ENCODE data around the gene SLC23A2. TPM values are rescaled to one million over a fixed set of nuclear protein-coding genes. Genes with fewer than 3 reads are reported as not detected.

The SLC23A2 gene
- total RNA-seq, 1 experiment from 2014 or later = 16.3 TPM

DNA sequence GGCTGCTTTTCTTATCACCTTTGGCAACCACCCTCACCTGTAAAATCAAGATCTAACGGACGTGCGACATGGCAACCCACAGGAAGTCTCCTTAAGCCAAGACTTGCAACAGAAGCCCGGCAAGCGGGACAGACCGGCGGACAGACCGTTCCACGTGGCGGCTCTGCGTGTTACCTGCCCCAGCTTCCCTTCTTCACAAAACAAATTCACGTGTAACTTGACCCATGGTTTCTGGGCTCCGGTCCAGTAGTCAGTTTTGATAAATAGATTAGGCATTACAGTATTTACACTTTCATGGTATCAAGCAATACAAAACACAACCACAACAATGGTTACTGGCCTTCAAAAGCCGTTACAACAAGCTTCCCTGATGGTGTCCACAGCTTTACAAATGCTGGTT lies 145.8 kb downstream of the SLC23A2 start:
- Histone ChIP-seq H2AFZ (ENCODE audit: low read depth, low read length, poor library complexity, severe bottlenecking) (no peak overlapping the region), H4K20me1 (ENCODE audit: insufficient read depth) (no peaks in the 10 kb centered on the region; the same call in 1 of the 2 replicates), H3K27ac (ENCODE audit: low read depth, low read length) (no peak overlapping the region), H3K36me3 (ENCODE audit: control insufficient read depth in 1 of 2, insufficient read depth in 2 of 2, low read length in 2 of 2) (peaks cover 13 to 21% of the 10 kb centered on the region in 2 experiments), H3K4me1 (ENCODE audit: control insufficient read depth in 1 of 2, insufficient read depth in 2 of 2, low read length in 2 of 2) (no peaks in the 10 kb centered on the region), H3K4me2 (ENCODE audit: low read length) (no peak overlapping the region), H3K4me3 (replicated peaks in 1 of 2; ENCODE audit: low read depth in 1 of 2, low read length in 2 of 2) (no peak overlapping the region), H3K79me2 (ENCODE audit: insufficient read depth, low read length) (no peaks in the 10 kb centered on the region), H3K9ac (ENCODE audit: low read length) (no peak overlapping the region), H3K27me3 (ENCODE audit: insufficient read depth, low read length) (no peaks in the 10 kb centered on the region), H3K9me2 (ENCODE audit: insufficient read depth) (no peaks in the 10 kb centered on the region), H3K9me3 (ENCODE audit: control insufficient read depth in 1 of 2, insufficient read depth in 1 of 2, low read depth in 1 of 2, low read length in 2 of 2) (no peaks in the 10 kb centered on the region)
- ATAC-seq = no peak
- POLR2A ChIA-PET = no interaction called here
- no TSS peak for BruUV-seq (replicated peaks)
- intact Hi-C loops (cut with micrococcal nuclease) = no loop called here
- no peak for DNase-seq (ENCODE audit: low read depth, low spot score)
- RAD21 ChIA-PET (ENCODE audit: low non-redundant PET in 1 of 2, low total read pairs in 2 of 2, uncharacterized antibody in 2 of 2, unreplicated experiment in 2 of 2) = no interaction called here
- no peak for TF ChIP-seq POLR2AphosphoS5 (IDR thresholded peaks at IDR 0.05; ENCODE audit: low read depth, low read length)
- no peak for TF ChIP-seq FOSL1 (IDR thresholded peaks at IDR 0.05; ENCODE audit: low read depth)
- TF ChIP-seq TCF7L2 (IDR thresholded peaks at IDR 0.05; ENCODE audit: borderline replicate concordance, extremely low read depth, insufficient read depth, insufficient read length) = no peak
- TF ChIP-seq, protein P1, sequence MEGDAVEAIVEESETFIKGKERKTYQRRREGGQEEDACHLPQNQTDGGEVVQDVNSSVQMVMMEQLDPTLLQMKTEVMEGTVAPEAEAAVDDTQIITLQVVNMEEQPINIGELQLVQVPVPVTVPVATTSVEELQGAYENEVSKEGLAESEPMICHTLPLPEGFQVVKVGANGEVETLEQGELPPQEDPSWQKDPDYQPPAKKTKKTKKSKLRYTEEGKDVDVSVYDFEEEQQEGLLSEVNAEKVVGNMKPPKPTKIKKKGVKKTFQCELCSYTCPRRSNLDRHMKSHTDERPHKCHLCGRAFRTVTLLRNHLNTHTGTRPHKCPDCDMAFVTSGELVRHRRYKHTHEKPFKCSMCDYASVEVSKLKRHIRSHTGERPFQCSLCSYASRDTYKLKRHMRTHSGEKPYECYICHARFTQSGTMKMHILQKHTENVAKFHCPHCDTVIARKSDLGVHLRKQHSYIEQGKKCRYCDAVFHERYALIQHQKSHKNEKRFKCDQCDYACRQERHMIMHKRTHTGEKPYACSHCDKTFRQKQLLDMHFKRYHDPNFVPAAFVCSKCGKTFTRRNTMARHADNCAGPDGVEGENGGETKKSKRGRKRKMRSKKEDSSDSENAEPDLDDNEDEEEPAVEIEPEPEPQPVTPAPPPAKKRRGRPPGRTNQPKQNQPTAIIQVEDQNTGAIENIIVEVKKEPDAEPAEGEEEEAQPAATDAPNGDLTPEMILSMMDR (IDR thresholded peaks at IDR 0.05 in 2 of 3, conservative IDR thresholded peaks at IDR 0.05 in 1 of 3; ENCODE audit: borderline replicate concordance in 1 of 3, insufficient read depth in 1 of 3, low read depth in 2 of 3, low read length in 2 of 3) = no peak
- TF ChIP-seq, protein P2, sequence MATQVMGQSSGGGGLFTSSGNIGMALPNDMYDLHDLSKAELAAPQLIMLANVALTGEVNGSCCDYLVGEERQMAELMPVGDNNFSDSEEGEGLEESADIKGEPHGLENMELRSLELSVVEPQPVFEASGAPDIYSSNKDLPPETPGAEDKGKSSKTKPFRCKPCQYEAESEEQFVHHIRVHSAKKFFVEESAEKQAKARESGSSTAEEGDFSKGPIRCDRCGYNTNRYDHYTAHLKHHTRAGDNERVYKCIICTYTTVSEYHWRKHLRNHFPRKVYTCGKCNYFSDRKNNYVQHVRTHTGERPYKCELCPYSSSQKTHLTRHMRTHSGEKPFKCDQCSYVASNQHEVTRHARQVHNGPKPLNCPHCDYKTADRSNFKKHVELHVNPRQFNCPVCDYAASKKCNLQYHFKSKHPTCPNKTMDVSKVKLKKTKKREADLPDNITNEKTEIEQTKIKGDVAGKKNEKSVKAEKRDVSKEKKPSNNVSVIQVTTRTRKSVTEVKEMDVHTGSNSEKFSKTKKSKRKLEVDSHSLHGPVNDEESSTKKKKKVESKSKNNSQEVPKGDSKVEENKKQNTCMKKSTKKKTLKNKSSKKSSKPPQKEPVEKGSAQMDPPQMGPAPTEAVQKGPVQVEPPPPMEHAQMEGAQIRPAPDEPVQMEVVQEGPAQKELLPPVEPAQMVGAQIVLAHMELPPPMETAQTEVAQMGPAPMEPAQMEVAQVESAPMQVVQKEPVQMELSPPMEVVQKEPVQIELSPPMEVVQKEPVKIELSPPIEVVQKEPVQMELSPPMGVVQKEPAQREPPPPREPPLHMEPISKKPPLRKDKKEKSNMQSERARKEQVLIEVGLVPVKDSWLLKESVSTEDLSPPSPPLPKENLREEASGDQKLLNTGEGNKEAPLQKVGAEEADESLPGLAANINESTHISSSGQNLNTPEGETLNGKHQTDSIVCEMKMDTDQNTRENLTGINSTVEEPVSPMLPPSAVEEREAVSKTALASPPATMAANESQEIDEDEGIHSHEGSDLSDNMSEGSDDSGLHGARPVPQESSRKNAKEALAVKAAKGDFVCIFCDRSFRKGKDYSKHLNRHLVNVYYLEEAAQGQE (IDR thresholded peaks at IDR 0.05; ENCODE audit: low read depth) = no peak
- no peak for TF ChIP-seq RAD21 (IDR thresholded peaks at IDR 0.05; ENCODE audit: low read depth)
- TF ChIP-seq, protein P3, sequence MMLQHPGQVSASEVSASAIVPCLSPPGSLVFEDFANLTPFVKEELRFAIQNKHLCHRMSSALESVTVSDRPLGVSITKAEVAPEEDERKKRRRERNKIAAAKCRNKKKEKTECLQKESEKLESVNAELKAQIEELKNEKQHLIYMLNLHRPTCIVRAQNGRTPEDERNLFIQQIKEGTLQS (IDR thresholded peaks at IDR 0.05) = no peak
- TF ChIP-seq ELF1 (IDR thresholded peaks at IDR 0.05; ENCODE audit: borderline replicate concordance, low read depth) = no peak
- TF ChIP-seq SRF (IDR thresholded peaks at IDR 0.05; ENCODE audit: low read depth) = no peak
- no peak for TF ChIP-seq POLR2A (IDR thresholded peaks at IDR 0.05; ENCODE audit: borderline replicate concordance, extremely low read depth, insufficient read depth, insufficient read length)
- no peak for TF ChIP-seq ZNF274 (IDR thresholded peaks at IDR 0.05; ENCODE audit: low read depth, low read length)
- CTCF ChIA-PET = no interaction called here
